Esophagus squamous epithelium (tissue), 5 donors: ENCODE data around the gene MAP2K6. TPM values are rescaled to one million over a fixed set of nuclear protein-coding genes. Genes with fewer than 3 reads are reported as not detected.

ENCODE experiments used
- DNase-seq: peaks from one replicate; lab custom pipeline; 2025; lab: John Stamatoyannopoulos, UW
- H3K27ac ChIP-seq, 4 donors: fragments of 200-600 bp; sonication (generic); one replicate each; pipeline ENCODE4 v1.5.1; 2016 to 2019; ENCODE audit warnings: mild to moderate bottlenecking in 1 of 4
- H3K27me3 ChIP-seq, 4 donors: fragments of 200-600 bp; sonication (generic); 1 replicate in 3 of 4; 2 replicates in 1 of 4; pipeline versions ENCODE4 v1.5.1 to v1.6.0; 2017 to 2021; ENCODE audit warnings: antibody characterized with exemption in 1 of 4
- H3K36me3 ChIP-seq, 3 donors: fragments of 200-600 bp; sonication (generic); one replicate each; pipeline ENCODE4 v1.5.1; 2016 to 2019
- H3K4me1 ChIP-seq, 3 donors: fragments of 200-600 bp; sonication (generic); one replicate each; pipeline ENCODE4 v1.5.1; 2017 to 2019
- H3K4me3 ChIP-seq, 4 donors: fragments of 200-600 bp; sonication (generic); 1 replicate in 3 of 4; 2 replicates in 1 of 4; pipeline ENCODE4 v1.5.1; 2016 to 2019; ENCODE audit warnings: mild to moderate bottlenecking in 2 of 4, moderate library complexity in 1 of 4
- H3K9me3 ChIP-seq, 3 donors: fragments of 200-600 bp; sonication (generic); one replicate each; pipeline ENCODE4 v1.5.1; 2016 to 2019
- CTCF ChIP-seq, 6 experiments: fragments of 450-650 bp in 4 of 6; fragments of 200-600 bp in 2 of 6; sonication (generic) in 2 of 6; IDR thresholded peaks; one replicate each; pipeline ENCODE4 v1.5.1; 2016 to 2019; ENCODE audit warnings: antibody characterized with exemption in 6 of 6, mild to moderate bottlenecking in 4 of 6, moderate library complexity in 4 of 6
- POLR2A ChIP-seq, 4 donors: fragments of 450-650 bp; IDR thresholded peaks; one replicate each; pipeline ENCODE4 v1.6.1; 2017; ENCODE audit warnings: antibody characterized with exemption in 4 of 4, mild to moderate bottlenecking in 4 of 4, moderate library complexity in 3 of 4
- WGBS, 2 donors: methylation state at CpG; one replicate each; pipeline ENCODE4 v1.1.5; 2018; 5-methylcytosine and 5-hydroxymethylcytosine counted together
- intact Hi-C: fragments of 100-400 bp; cut with DNase I; formaldehyde crosslinking; loops from one replicate; pipeline ENCODE4 v1.15.0; 2022
- total RNA-seq, 4 donors: library from RNA; depleted of rRNA; stranded (reverse); fragments of >200 nt; gene quantifications; one replicate each; pipeline ENCODE4 v1.1.0, GENCODE V29; 2016
- donor health status: DM: yes; HTN: yes; CAD: no.

The MAP2K6 gene
- total RNA-seq, 4 donors from 2014 or later, result 1.5 to 15.0 (median 2.5) TPM

GRCh38 chr17:69511250-69511649 is 96.8 kb downstream of the MAP2K6 start:
- H3K36me3 ChIP-seq, result no peaks in the 10 kb centered on the region
- H3K4me3 ChIP-seq, result no peak overlapping the region
- no peaks in the 10 kb centered on the region for H3K9me3 ChIP-seq
- no peak for DNase-seq
- no peaks in the 10 kb centered on the region for H3K4me1 ChIP-seq
- H3K27ac ChIP-seq, result no peak overlapping the region
- intact Hi-C loops, result no loop called here
- no peaks in the 10 kb centered on the region for H3K27me3 ChIP-seq
- TF ChIP-seq CTCF (IDR thresholded peaks at IDR 0.05), result no peak
- TF ChIP-seq POLR2A (IDR thresholded peaks at IDR 0.05), result no peak
- 74% methylated on average over 7 of the region's 7 CpGs for WGBS, 2 donors

GRCh38 chr17:69512946-69513345 is 98.4 kb downstream of the MAP2K6 start:
- no peak overlapping the region for H3K4me3 ChIP-seq
- intact Hi-C loops, result no loop called here
- no peaks in the 10 kb centered on the region for H3K27me3 ChIP-seq
- no peaks in the 10 kb centered on the region for H3K4me1 ChIP-seq
- DNase-seq, result no peak
- no peaks in the 10 kb centered on the region for H3K9me3 ChIP-seq
- peaks cover 0 to 12% (median 0%) of the 10 kb centered on the region in 3 donors for H3K36me3 ChIP-seq
- 80 to 83% methylated on average over 5 of the region's 5 CpGs for WGBS, 2 donors
- TF ChIP-seq CTCF (IDR thresholded peaks at IDR 0.05) (no peak), POLR2A (IDR thresholded peaks at IDR 0.05) (no peak)
- no peak overlapping the region for H3K27ac ChIP-seq

- H3K27ac ChIP-seq, result no peak overlapping the region
- no peaks in the 10 kb centered on the region for H3K27me3 ChIP-seq
- TF ChIP-seq POLR2A (IDR thresholded peaks at IDR 0.05) (no peak), CTCF (IDR thresholded peaks at IDR 0.05) (no peak)
- no peaks in the 10 kb centered on the region for H3K4me1 ChIP-seq
- no peaks in the 10 kb centered on the region for H3K9me3 ChIP-seq
- 88% methylated on average over 2 of the region's 2 CpGs for WGBS, 2 donors
- intact Hi-C loops, result loop anchor here (5.0 kb wide), 1 partner anchor 179 kb away; no protein-coding TSS in a partner anchor
- H3K36me3 ChIP-seq, result peaks cover 0 to 42% (median 0%) of the 10 kb centered on the region in 3 donors
- DNase-seq, result no peak
- H3K4me3 ChIP-seq, result no peak overlapping the region
Measured at GRCh38 chr17:69516225-69516624, 101.7 kb downstream of the MAP2K6 start.

- TF ChIP-seq CTCF (IDR thresholded peaks at IDR 0.05), result no peak
- TF ChIP-seq POLR2A (IDR thresholded peaks at IDR 0.05), result no peak
- no peak overlapping the region for H3K27ac ChIP-seq
- no peak overlapping the region for H3K4me3 ChIP-seq
- intact Hi-C loops, result loop anchor here (5.0 kb wide), 1 partner anchor 180 kb away; no protein-coding TSS in a partner anchor
- no peaks in the 10 kb centered on the region for H3K9me3 ChIP-seq
- no peak for DNase-seq
- H3K27me3 ChIP-seq, result no peaks in the 10 kb centered on the region
- peaks cover 0 to 44% (median 0%) of the 10 kb centered on the region in 3 donors for H3K36me3 ChIP-seq
- H3K4me1 ChIP-seq, result no peaks in the 10 kb centered on the region
- WGBS, 2 donors, result 78 to 83% methylated on average over 2 of the region's 2 CpGs
Measured at GRCh38 chr17:69516911-69517310, 102.4 kb downstream of the MAP2K6 start.

GRCh38 chr17:69518951-69519350 is 104.5 kb downstream of the MAP2K6 start:
- peaks cover 0 to 48% (median 0%) of the 10 kb centered on the region in 3 donors for H3K36me3 ChIP-seq

More at GRCh38 chr17:69518951-69519350, 104.5 kb downstream of the MAP2K6 start:
- intact Hi-C loops, result loop anchor here (5.0 kb wide), 1 partner anchor 182 kb away; no protein-coding TSS in a partner anchor
- no peak for DNase-seq
- peaks cover 0 to 7% (median 0%) of the 10 kb centered on the region in 3 donors for H3K4me1 ChIP-seq
- TF ChIP-seq CTCF (IDR thresholded peaks at IDR 0.05) (no peak), POLR2A (IDR thresholded peaks at IDR 0.05) (no peak)
- 88 to 90% methylated on average over 5 of the region's 5 CpGs for WGBS, 2 donors
- H3K27me3 ChIP-seq, result no peaks in the 10 kb centered on the region
- H3K9me3 ChIP-seq, result no peaks in the 10 kb centered on the region
- H3K4me3 ChIP-seq, result no peak overlapping the region
- no peak overlapping the region for H3K27ac ChIP-seq
